GM12864 (cell line): ENCODE measurements around the gene LRRC32.

Source experiments
- DNase-seq: peaks from one replicate; pipeline ENCODE4 v3.0.0-alpha.2; 2011; ENCODE audit warnings: low read depth
- H3K4me3 ChIP-seq: 2 replicates; pipeline ENCODE4 v1.5.1; 2011; ENCODE audit warnings: mild to moderate bottlenecking, low read depth, low read length, control low read depth
- TF ChIP-seq, protein P1 (sequence below): IDR thresholded peaks from 2 replicates; pipeline ENCODE4 v1.5.1; 2011; ENCODE audit warnings: low read depth, mild to moderate bottlenecking, moderate library complexity, low read length, control low read depth, inconsistent platforms; ENCODE audit errors: missing control alignments

LRRC32 gene

GRCh38 chr11:76655501-76656049 is 15.0 kb downstream of the LRRC32 start:
- no peak for DNase-seq
- H3K4me3 ChIP-seq, result no peak overlapping the region
- TF ChIP-seq, protein P1, sequence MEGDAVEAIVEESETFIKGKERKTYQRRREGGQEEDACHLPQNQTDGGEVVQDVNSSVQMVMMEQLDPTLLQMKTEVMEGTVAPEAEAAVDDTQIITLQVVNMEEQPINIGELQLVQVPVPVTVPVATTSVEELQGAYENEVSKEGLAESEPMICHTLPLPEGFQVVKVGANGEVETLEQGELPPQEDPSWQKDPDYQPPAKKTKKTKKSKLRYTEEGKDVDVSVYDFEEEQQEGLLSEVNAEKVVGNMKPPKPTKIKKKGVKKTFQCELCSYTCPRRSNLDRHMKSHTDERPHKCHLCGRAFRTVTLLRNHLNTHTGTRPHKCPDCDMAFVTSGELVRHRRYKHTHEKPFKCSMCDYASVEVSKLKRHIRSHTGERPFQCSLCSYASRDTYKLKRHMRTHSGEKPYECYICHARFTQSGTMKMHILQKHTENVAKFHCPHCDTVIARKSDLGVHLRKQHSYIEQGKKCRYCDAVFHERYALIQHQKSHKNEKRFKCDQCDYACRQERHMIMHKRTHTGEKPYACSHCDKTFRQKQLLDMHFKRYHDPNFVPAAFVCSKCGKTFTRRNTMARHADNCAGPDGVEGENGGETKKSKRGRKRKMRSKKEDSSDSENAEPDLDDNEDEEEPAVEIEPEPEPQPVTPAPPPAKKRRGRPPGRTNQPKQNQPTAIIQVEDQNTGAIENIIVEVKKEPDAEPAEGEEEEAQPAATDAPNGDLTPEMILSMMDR, result no peak

DNA sequence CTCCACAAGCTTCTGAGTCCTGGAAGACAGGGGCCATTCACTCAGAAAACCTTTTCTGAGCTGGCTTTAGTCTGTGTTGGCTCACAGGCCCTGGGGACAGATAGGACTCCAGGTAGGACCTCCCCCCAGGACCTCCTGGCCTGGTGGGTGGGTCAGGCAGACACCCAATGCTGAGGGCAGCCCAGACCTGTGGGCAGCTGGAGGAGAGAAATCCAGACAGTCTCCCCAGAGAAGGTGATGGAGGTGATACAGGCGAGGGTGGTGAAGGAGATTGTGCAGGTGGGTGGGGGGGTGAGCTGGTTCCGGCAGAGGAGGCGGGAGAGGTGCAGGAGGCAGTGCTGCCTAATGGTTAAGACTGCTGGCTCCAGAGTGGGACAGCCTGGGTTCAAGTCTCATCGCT is 15.6 kb downstream of the LRRC32 start:
- TF ChIP-seq, protein P1, result no peak
- DNase-seq, result no peak
- H3K4me3 ChIP-seq, result no peak overlapping the region

GRCh38 chr11:76654298-76654851 is 16.2 kb downstream of the LRRC32 start:
- TF ChIP-seq, protein P1, result no peak
- no peak for DNase-seq
- no peak overlapping the region for H3K4me3 ChIP-seq

DNA sequence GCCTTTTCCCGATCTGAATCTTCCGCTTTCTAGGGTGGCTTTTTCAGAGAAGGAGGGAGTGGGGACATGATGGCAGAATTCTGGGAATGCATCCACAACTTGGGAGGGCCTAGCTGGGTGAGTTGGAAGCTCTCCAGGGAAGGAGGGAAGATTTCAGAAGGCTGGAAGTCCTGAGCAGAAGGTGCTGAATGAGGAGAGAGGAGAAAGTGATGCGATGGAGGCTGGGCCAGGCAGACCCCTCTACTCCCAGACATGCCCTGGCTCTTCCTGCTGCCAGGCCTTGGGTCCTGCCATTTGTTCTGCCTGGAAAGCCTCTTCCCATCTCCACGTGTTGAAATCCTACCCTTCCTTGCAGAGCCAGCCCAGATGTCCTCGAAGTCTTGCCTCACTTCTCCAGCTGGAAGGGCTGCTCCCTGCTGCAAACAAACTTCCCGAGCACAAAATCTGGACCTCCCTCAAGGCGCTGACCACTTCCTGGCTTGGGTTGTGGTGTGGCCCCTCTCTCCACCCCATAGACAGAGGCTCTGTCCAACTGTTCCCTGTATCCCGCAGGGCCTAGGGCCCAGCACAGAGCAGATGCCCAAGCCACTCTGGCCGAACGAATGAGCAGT is 16.8 kb downstream of the LRRC32 start:
- no peak overlapping the region for H3K4me3 ChIP-seq
- no peak for DNase-seq
- TF ChIP-seq, protein P1, result no peak

DNA sequence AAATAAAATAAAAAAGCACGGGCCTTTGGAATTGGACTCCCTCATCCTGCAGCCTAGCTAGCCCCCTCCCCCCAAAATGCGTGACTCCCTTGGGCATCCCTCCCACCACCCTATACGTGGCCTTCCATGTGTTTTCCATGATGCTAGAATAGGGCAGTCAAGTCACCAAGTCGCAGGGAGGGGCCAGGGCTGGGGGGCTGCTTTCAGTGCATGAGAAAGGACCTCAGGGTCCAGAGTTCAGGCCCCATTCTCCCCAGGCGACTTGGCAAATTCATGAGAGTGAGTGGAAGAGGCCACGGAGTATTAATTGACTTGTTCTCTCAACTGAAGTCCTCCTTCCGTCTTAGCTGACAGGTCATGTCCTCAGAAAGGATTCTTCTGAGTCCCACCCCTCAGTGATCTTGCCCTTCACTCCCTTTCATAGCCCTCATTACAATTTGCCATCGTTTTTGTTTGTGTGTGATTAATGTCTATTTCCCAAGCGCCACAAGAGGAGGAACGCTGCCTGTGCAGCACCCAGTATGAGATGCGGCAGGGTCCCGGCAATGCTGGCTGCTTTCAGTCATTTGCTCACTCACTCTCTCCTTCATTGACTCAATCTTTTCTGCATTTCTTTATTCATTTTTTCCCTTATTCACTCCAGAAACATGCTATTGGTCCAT is 17.4 kb downstream of the LRRC32 start:
- no peak for DNase-seq
- TF ChIP-seq, protein P1, result no peak
- H3K4me3 ChIP-seq, result no peak overlapping the region

GRCh38 chr11:76649851-76650372 is 20.6 kb downstream of the LRRC32 start:
- TF ChIP-seq, protein P1, result no peak
- no peak for DNase-seq
- no peak overlapping the region for H3K4me3 ChIP-seq
